Measurements from ENCODE around the gene DOCK9. TPM values are rescaled to one million over a fixed set of nuclear protein-coding genes. Genes with fewer than 3 reads are reported as not detected.

The DOCK9 gene
- total and polyA plus RNA-seq, 2 donors (not counting 3 experiments of a cell fraction or from before 2014, with no cell fraction given) = 147 to 323 TPM

- POLR2A ChIA-PET = no interaction called here
- no peaks in the 10 kb centered on the region for H3K36me3 ChIP-seq (ENCODE audit: control insufficient read depth in 2 of 2, extremely low read depth in 1 of 2, insufficient read depth in 2 of 2, low read length in 2 of 2)
- dilution Hi-C loops (cut with MboI; ENCODE audit: extremely low pct_ligation_motif_present, low sequenced_read_pairs) = no loop called here
These were observed 21.7 kb upstream of the DOCK9 start for GRCh38 chr13:98999639-98999952.

More at GRCh38 chr13:98999639-98999952, 21.7 kb upstream of the DOCK9 start:
- FAIRE-seq (peak; percentile 77), DNase-seq (ENCODE audit: low read depth, low spot score) (peak; percentile 78)
- no peak overlapping the region for H3K4me2 ChIP-seq (ENCODE audit: insufficient read depth, low read length)
- no peak overlapping the region for H3K27ac ChIP-seq (ENCODE audit: insufficient read depth, low read depth, low read length)
- H3K9ac ChIP-seq (replicated peaks; ENCODE audit: extremely low read depth, insufficient read depth, low read length) = no peak overlapping the region
- no peaks in the 10 kb centered on the region for H3K27me3 ChIP-seq (ENCODE audit: control insufficient read depth in 2 of 2, insufficient read depth in 2 of 2, low read length in 2 of 2)
- H3K9me3 ChIP-seq (replicated peaks; ENCODE audit: control insufficient read depth, insufficient read depth, low read length) = no peaks in the 10 kb centered on the region
- no peaks in the 10 kb centered on the region for H3K79me2 ChIP-seq (ENCODE audit: control insufficient read depth, insufficient read depth, low read length)
- H3K4me1 ChIP-seq (ENCODE audit: control insufficient read depth, extremely low read depth, insufficient read depth, low read length) = peaks cover 33% of the 10 kb centered on the region
- intact Hi-C loops (cut with micrococcal nuclease) = no loop called here
- no peaks in the 10 kb centered on the region for H4K20me1 ChIP-seq (replicated peaks; ENCODE audit: control insufficient read depth, extremely low read depth, insufficient read depth, low read length)
- no peak overlapping the region for H3K4me3 ChIP-seq (replicated peaks in 1 of 3; ENCODE audit: insufficient read depth in 1 of 3, low read depth in 1 of 3, low read length in 3 of 3)
- H2AFZ ChIP-seq (ENCODE audit: low read depth, low read length) = no peak overlapping the region
- no TSS peak for BruUV-seq (replicated peaks)
- no peak for TF ChIP-seq POLR2A (IDR thresholded peaks at IDR 0.05; ENCODE audit: low read depth, low read length)
- TF ChIP-seq MYC (IDR thresholded peaks at IDR 0.05; ENCODE audit: low read depth, low read length) = no peak
- TF ChIP-seq EZH2 (IDR thresholded peaks at IDR 0.05; ENCODE audit: borderline replicate concordance, low read depth, low read length, severe bottlenecking) = no peak
- TF ChIP-seq JUN (IDR thresholded peaks at IDR 0.05; ENCODE audit: borderline replicate concordance, insufficient read depth, insufficient read length, low read depth) = no peak
- TF ChIP-seq GATA2 (IDR thresholded peaks at IDR 0.05; ENCODE audit: insufficient read depth, insufficient read length, low read depth, low read length) = no peak
- no peak for TF ChIP-seq POLR2AphosphoS5 (IDR thresholded peaks at IDR 0.05; ENCODE audit: insufficient read depth, low read depth, low read length)
- no peak for TF ChIP-seq CTCF (IDR thresholded peaks at IDR 0.05; ENCODE audit: extremely low read depth in 1 of 2, insufficient read depth in 1 of 2, low read depth in 1 of 2, low read length in 2 of 2)
- no peak for TF ChIP-seq FOS (IDR thresholded peaks at IDR 0.05; ENCODE audit: borderline replicate concordance, insufficient read depth, low read length)
- no peak for TF ChIP-seq MAX (IDR thresholded peaks at IDR 0.05; ENCODE audit: insufficient read depth, insufficient read length)
- CTCF ChIA-PET = no interaction called here
- no peaks in the 10 kb centered on the region for H3K9me1 ChIP-seq (replicated peaks; ENCODE audit: control insufficient read depth, extremely low read depth, insufficient read depth, low read length)

All from endothelial cell of umbilical vein (primary cell).